T-cell (primary cell): ENCODE measurements around the gene RPTN. TPM values are rescaled to one million over a fixed set of nuclear protein-coding genes. Genes with fewer than 3 reads are reported as not detected.
"Not testable (repeated sequence)": the region's sequence is repeated elsewhere in the genome, so short reads cannot be mapped to it uniquely, and the experiment has no call there.

Experiments
- ATAC-seq, 4 experiments: fragments of 200-7000 bp in 3 of 4; fragments of 150-1000 bp in 1 of 4; cut with Tn5 transposase; replicated peaks in 1 of 4; 1 replicate in 3 of 4; 2 replicates in 1 of 4; pipeline ENCODE4 v1.10.0; 2021; ENCODE audit warnings: moderate library complexity in 3 of 4, mild to moderate bottlenecking in 2 of 4, moderate number of reproducible peaks in 1 of 4
- CTCF ChIA-PET, 2 donors: fragments of 300-600 bp; sonication (Branson Sonifier 250); formaldehyde crosslinking; loops; one replicate each; lab custom pipeline; 2022; ENCODE audit warnings: antibody characterized with exemption in 2 of 2; lab: Charles Lee
- POLR2A ChIA-PET, 2 donors: fragments of 300-600 bp; sonication (Branson Sonifier 250); formaldehyde crosslinking; loops; one replicate each; lab custom pipeline; 2022; ENCODE audit warnings: antibody characterized with exemption in 2 of 2; lab: Charles Lee
- DNase-seq, 35 experiments: peaks; one replicate each; pipeline versions ENCODE4 v3.0.0 to v3.0.0-alpha.2; 2013 to 2023
- H3K27ac ChIP-seq: one replicate; pipeline ENCODE4 v1.5.1; 2013; ENCODE audit warnings: low read length
- H3K27me3 ChIP-seq, 2 experiments: replicated peaks in 1 of 2; 1 replicate in 1 of 2; 2 replicates in 1 of 2; pipeline versions ENCODE4 v1.6.1 to v1.7.0; 2013; ENCODE audit warnings: low read length in 1 of 2, mixed read lengths in 1 of 2; ENCODE audit not compliant: control insufficient read depth in 2 of 2, insufficient read depth in 2 of 2; ENCODE audit errors: extremely low read depth in 1 of 2
- H3K36me3 ChIP-seq, 2 donors: 1 replicate in 1 of 2; 2 replicates in 1 of 2; pipeline versions ENCODE4 v1.6.1 to v1.7.0; 2013; ENCODE audit warnings: low read length in 1 of 2; ENCODE audit not compliant: control insufficient read depth in 2 of 2, insufficient read depth in 1 of 2; ENCODE audit errors: extremely low read depth in 1 of 2
- H3K4me1 ChIP-seq, 2 experiments: 1 replicate in 1 of 2; 2 replicates in 1 of 2; pipeline versions ENCODE4 v1.6.1 to v1.7.0; 2013; ENCODE audit warnings: low read length in 2 of 2, mixed read lengths in 1 of 2; ENCODE audit not compliant: insufficient read depth in 2 of 2, control insufficient read depth in 1 of 2; ENCODE audit errors: extremely low read depth in 1 of 2
- H3K4me3 ChIP-seq, 2 donors: 1 replicate in 1 of 2; 2 replicates in 1 of 2; pipeline versions ENCODE4 v1.5.1 to v1.7.0; 2013; ENCODE audit warnings: mild to moderate bottlenecking in 2 of 2, low read length in 1 of 2, moderate library complexity in 1 of 2; ENCODE audit not compliant: control insufficient read depth in 1 of 2; ENCODE audit errors: extremely low read depth in 1 of 2
- H3K9me3 ChIP-seq: 2 replicates; pipeline ENCODE4 v1.7.0; 2013
- H3K27ac Mint-ChIP-seq, 2 donors: one replicate each; pipeline ENCODE4 v1.8.0; 2020 to 2021; ENCODE audit warnings: mild to moderate bottlenecking in 2 of 2, mixed read lengths in 2 of 2
- H3K27me3 Mint-ChIP-seq, 2 donors: one replicate each; pipeline ENCODE4 v1.8.0; 2021 to 2022; ENCODE audit warnings: mixed read lengths in 2 of 2
- H3K36me3 Mint-ChIP-seq: one replicate; pipeline ENCODE4 v1.8.0; 2021; ENCODE audit warnings: mixed read lengths
- H3K4me1 Mint-ChIP-seq, 3 donors: one replicate each; pipeline ENCODE4 v1.8.0; 2020 to 2022; ENCODE audit warnings: mixed read lengths in 3 of 3, mild to moderate bottlenecking in 1 of 3
- H3K4me3 Mint-ChIP-seq, 3 donors: one replicate each; pipeline ENCODE4 v1.8.0; 2020 to 2022; ENCODE audit warnings: mild to moderate bottlenecking in 3 of 3, mixed read lengths in 3 of 3, moderate library complexity in 3 of 3
- H3K9me3 Mint-ChIP-seq, 3 donors: one replicate each; pipeline ENCODE4 v1.8.0; 2020 to 2022; ENCODE audit warnings: mixed read lengths in 3 of 3
- whole genome bisulfite sequencing: methylation state at CpG from one replicate; pipeline ENCODE4 v1.1.5; 2013; ENCODE audit warnings: missing lambda C conversion rate; ENCODE audit not compliant: insufficient coverage; 5-methylcytosine and 5-hydroxymethylcytosine counted together
- total RNA-seq, 35 experiments: library from RNA in 6 of 35; stranded (reverse) in 6 of 35; fragments of 120-200 nt in 1 of 35; gene quantifications; one replicate each; pipeline versions ENCODE4 v1.2.1 to v1.2.4 and lab custom pipeline; 2013 to 2026

Gene RPTN
- total RNA-seq, 5 donors from 2014 or later (not counting 1 experiment from before 2014, with no cell fraction given): not detected

GRCh38 chr1:152151646-152152045, 7.4 kb downstream of the RPTN start:
- DNase-seq (no peak), ATAC-seq (no peak)
- H3K36me3 Mint-ChIP-seq: peaks cover 7% of the 10 kb centered on the region
- CTCF ChIA-PET: no interaction called here
- H3K9me3 Mint-ChIP-seq: peaks cover 11 to 15% (median 12%) of the 10 kb centered on the region in 3 donors
- H3K4me1 Mint-ChIP-seq: peaks cover 0 to 15% (median 8%) of the 10 kb centered on the region in 3 donors
- H3K27ac ChIP-seq: no peak overlapping the region
- H3K36me3 ChIP-seq: no peaks in the 10 kb centered on the region
- H3K4me3 ChIP-seq: no peak overlapping the region
- H3K27ac Mint-ChIP-seq: no peak overlapping the region
- H3K27me3 ChIP-seq: peaks cover 2 to 8% of the 10 kb centered on the region in 2 experiments
- H3K27me3 Mint-ChIP-seq: peaks cover 0 to 19% of the 10 kb centered on the region in 2 donors
- H3K4me1 ChIP-seq: no peaks in the 10 kb centered on the region
- 57% methylated on average over 1 of the region's 2 CpGs for WGBS
- no peak overlapping the region for H3K4me3 Mint-ChIP-seq
- POLR2A ChIA-PET: no interaction called here
- H3K9me3 ChIP-seq: no peaks in the 10 kb centered on the region

DNA sequence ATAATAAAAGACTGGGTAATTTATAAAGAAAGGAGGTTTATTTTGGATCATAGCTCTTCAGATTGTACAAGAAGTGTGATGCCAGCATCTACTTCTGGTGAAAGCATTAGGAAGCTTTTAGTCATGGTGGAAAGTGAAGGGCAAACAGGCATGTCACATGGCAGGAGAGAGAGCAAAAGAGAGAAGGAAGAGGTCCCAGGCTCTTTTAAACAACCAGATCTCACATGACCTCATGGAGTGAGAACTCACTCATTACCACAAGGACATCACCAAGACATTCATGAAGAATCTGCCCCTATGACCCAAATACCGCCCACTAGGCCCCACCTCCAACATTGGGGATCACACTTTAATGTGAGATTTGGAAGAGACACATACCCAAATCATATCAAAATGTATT, 10.0 kb downstream of the RPTN start:
- no peaks in the 10 kb centered on the region for H3K4me1 ChIP-seq
- H3K27ac ChIP-seq: no peak overlapping the region
- no peak for ATAC-seq
- no peaks in the 10 kb centered on the region for H3K36me3 ChIP-seq
- Mint-ChIP-seq H3K4me3 (no peak overlapping the region), H3K9me3 (peaks cover 11 to 25% (median 22%) of the 10 kb centered on the region in 3 donors), H3K27ac (no peak overlapping the region), H3K4me1 (peaks cover 0 to 5% (median 3%) of the 10 kb centered on the region in 3 donors), H3K27me3 (peaks cover 5 to 20% of the 10 kb centered on the region in 2 donors), H3K36me3 (peaks cover 7% of the 10 kb centered on the region)
- peaks cover 2 to 8% of the 10 kb centered on the region in 2 experiments for H3K27me3 ChIP-seq
- CTCF ChIA-PET: no interaction called here
- POLR2A ChIA-PET: no interaction called here
- H3K9me3 ChIP-seq: no peaks in the 10 kb centered on the region
- no peak for DNase-seq
- H3K4me3 ChIP-seq: no peak overlapping the region
- no CpG with 5 or more reads among the region's 1 CpG for WGBS

GRCh38 chr1:152148051-152148450, 11.0 kb downstream of the RPTN start:
- H3K27me3 Mint-ChIP-seq: peaks cover 12 to 27% of the 10 kb centered on the region in 2 donors
- ATAC-seq: no peak
- H3K4me1 ChIP-seq: no peaks in the 10 kb centered on the region
- ChIA-PET CTCF (no interaction called here), POLR2A (no interaction called here)
- DNase-seq: no peak
- H3K36me3 ChIP-seq: no peaks in the 10 kb centered on the region
- peaks cover 11 to 25% (median 22%) of the 10 kb centered on the region in 3 donors for H3K9me3 Mint-ChIP-seq
- no peaks in the 10 kb centered on the region for H3K9me3 ChIP-seq
- no peak overlapping the region for H3K4me3 Mint-ChIP-seq
- no peak overlapping the region for H3K27ac ChIP-seq
- H3K27ac Mint-ChIP-seq: no peak overlapping the region
- H3K4me3 ChIP-seq: no peak overlapping the region
- peaks cover 0 to under 1% (median 0%) of the 10 kb centered on the region in 3 donors for H3K4me1 Mint-ChIP-seq
- peaks cover 7% of the 10 kb centered on the region for H3K36me3 Mint-ChIP-seq
- peaks cover 2 to 8% of the 10 kb centered on the region in 2 experiments for H3K27me3 ChIP-seq
- 88% methylated on average over 2 of the region's 3 CpGs for WGBS

- no peak for DNase-seq
- Mint-ChIP-seq H3K4me1 (no peaks in the 10 kb centered on the region), H3K27me3 (peaks cover 15 to 29% of the 10 kb centered on the region in 2 donors), H3K36me3 (peaks cover 7% of the 10 kb centered on the region), H3K27ac (no peak overlapping the region), H3K9me3 (peaks cover 11 to 25% (median 22%) of the 10 kb centered on the region in 3 donors), H3K4me3 (no peak overlapping the region)
- ChIA-PET POLR2A (no interaction called here), CTCF (no interaction called here)
- WGBS: 86% methylated on average over 1 of the region's 4 CpGs
- Histone ChIP-seq H3K27me3 (peaks cover 3 to 8% of the 10 kb centered on the region in 2 experiments), H3K27ac (no peak overlapping the region), H3K36me3 (no peaks in the 10 kb centered on the region), H3K4me3 (no peak overlapping the region), H3K9me3 (no peaks in the 10 kb centered on the region), H3K4me1 (no peaks in the 10 kb centered on the region)
- no peak for ATAC-seq
Measured at GRCh38 chr1:152145769-152146168, 13.3 kb downstream of the RPTN start.

GRCh38 chr1:152144674-152145183, 14.3 kb downstream of the RPTN start:
- H3K9me3 Mint-ChIP-seq: peaks cover 11 to 25% (median 22%) of the 10 kb centered on the region in 3 donors
- CTCF ChIA-PET, DNase-seq, POLR2A ChIA-PET, H3K27ac Mint-ChIP-seq, H3K4me3 Mint-ChIP-seq, H3K4me1 ChIP-seq, H3K36me3 Mint-ChIP-seq, H3K4me3 ChIP-seq, H3K27me3 ChIP-seq, H3K4me1 Mint-ChIP-seq, H3K36me3 ChIP-seq, H3K9me3 ChIP-seq, H3K27ac ChIP-seq, ATAC-seq: not testable (repeated sequence)
- WGBS: 93% methylated on average over 10 of the region's 25 CpGs
- H3K27me3 Mint-ChIP-seq: peaks cover 20 to 33% of the 10 kb centered on the region in 2 donors

GRCh38 chr1:152143150-152143887, 15.7 kb downstream of the RPTN start:
- no peak overlapping the region for H3K27ac Mint-ChIP-seq
- peaks cover 2 to 16% (median 14%) of the 10 kb centered on the region in 3 donors for H3K9me3 Mint-ChIP-seq
- peaks cover 25 to 35% of the 10 kb centered on the region in 2 donors for H3K27me3 Mint-ChIP-seq
- ATAC-seq: no peak
- no peaks in the 10 kb centered on the region for H3K4me1 Mint-ChIP-seq
- ChIA-PET POLR2A (no interaction called here), CTCF (interaction anchor here in 1 of 2 donors (0.6 kb wide), 1 partner anchor 1082 kb away, joined by 4 read pairs; no protein-coding TSS in a partner anchor)
- H3K4me3 Mint-ChIP-seq: no peak overlapping the region
- DNase-seq: no peak
- Histone ChIP-seq H3K4me3 (no peak overlapping the region), H3K9me3 (peaks cover 2% of the 10 kb centered on the region), H3K27me3 (peaks cover 2 to 8% of the 10 kb centered on the region in 2 experiments), H3K27ac (no peak overlapping the region), H3K36me3 (no peaks in the 10 kb centered on the region), H3K4me1 (no peaks in the 10 kb centered on the region)
- H3K36me3 Mint-ChIP-seq: peaks cover under 1% of the 10 kb centered on the region
- 14% methylated on average over 1 of the region's 2 CpGs for WGBS
